Testis (tissue), 3 donors: ENCODE measurements around the gene PIK3R4. TPM values are rescaled to one million over a fixed set of nuclear protein-coding genes. Genes with fewer than 3 reads are reported as not detected.
A peak's percentile ranks its signal among the peaks of the same experiment; 100 is the strongest.

Experiments used
- DNase-seq: peaks from one replicate; pipeline ENCODE4 v3.0.0-alpha.2; 2019
- H3K27ac ChIP-seq, 2 donors: fragments of 200-600 bp; sonication (generic); one replicate each; pipeline ENCODE4 v1.5.1; 2019
- H3K27me3 ChIP-seq: fragments of 200-600 bp; sonication (generic); one replicate; pipeline ENCODE4 v1.5.1; 2019
- H3K36me3 ChIP-seq: fragments of 200-600 bp; sonication (generic); one replicate; pipeline ENCODE4 v1.5.1; 2017; ENCODE audit warnings: low read depth; ENCODE audit errors: missing control alignments
- H3K4me1 ChIP-seq: fragments of 200-600 bp; sonication (generic); one replicate; pipeline ENCODE4 v1.5.1; 2019
- H3K4me3 ChIP-seq, 2 donors: fragments of 200-600 bp; sonication (generic); one replicate each; pipeline ENCODE4 v1.5.1; 2017 to 2019
- H3K9me3 ChIP-seq: fragments of 200-600 bp; sonication (generic); one replicate; pipeline ENCODE4 v1.5.1; 2017
- CTCF ChIP-seq, 3 experiments: fragments of 450-650 bp in 2 of 3; fragments of 200-600 bp in 1 of 3; sonication (generic) in 1 of 3; IDR thresholded peaks; one replicate each; pipeline ENCODE4 v1.5.1; 2016 to 2019; ENCODE audit warnings: antibody characterized with exemption in 3 of 3, mild to moderate bottlenecking in 2 of 3, moderate library complexity in 1 of 3
- POLR2A ChIP-seq: fragments of 450-650 bp; IDR thresholded peaks from one replicate; pipeline ENCODE4 v1.6.1; 2017; ENCODE audit warnings: antibody characterized with exemption, mild to moderate bottlenecking, moderate library complexity
- WGBS, 2 donors: methylation state at CpG; one replicate each; pipeline ENCODE4 v1.1.5; 2018; 5-methylcytosine and 5-hydroxymethylcytosine counted together
- intact Hi-C: fragments of 100-400 bp; cut with DNase I; formaldehyde crosslinking; loops from one replicate; pipeline ENCODE4 v1.15.1; 2023; ENCODE audit warnings: low total_unique reads
- polyA plus RNA-seq: library from polyadenylated mRNA; stranded (reverse); fragments of 350-450 nt; fragmentation: Illumina TruSeq; extraction: RNeasy Lipid Tissue Mini Kit (QIAGEN cat#74804); gene quantifications from one replicate; pipeline ENCODE4 v1.2.3, GENCODE V29; 2014; ENCODE audit warnings: low read depth, low replicate concordance; ENCODE audit not compliant: insufficient read depth
- total RNA-seq, 2 donors: library from RNA; depleted of rRNA; stranded (reverse); fragments of >200 nt; gene quantifications; one replicate each; pipeline ENCODE4 v1.2.3, GENCODE V29; 2016

The PIK3R4 gene
- total and polyA plus RNA-seq, 3 donors from 2014 or later: 35.0 to 56.1 (median 52.5) TPM

- intact Hi-C loops: no loop called here
- 30 to 38% methylated on average over 1 of the region's 1 CpG for WGBS, 2 donors
- Histone ChIP-seq H3K27ac (no peak overlapping the region), H3K9me3 (no peaks in the 10 kb centered on the region), H3K27me3 (no peaks in the 10 kb centered on the region), H3K4me1 (no peaks in the 10 kb centered on the region), H3K4me3 (no peak overlapping the region), H3K36me3 (no peaks in the 10 kb centered on the region)
- TF ChIP-seq POLR2A (no peak), CTCF (IDR thresholded peaks at IDR 0.05) (no peak)
- DNase-seq: no peak
These were observed 2.4 kb upstream of the PIK3R4 start for GRCh38 chr3:130748981-130749380.

- TF ChIP-seq POLR2A: no peak
- Histone ChIP-seq H3K9me3 (no peaks in the 10 kb centered on the region), H3K4me1 (no peaks in the 10 kb centered on the region), H3K27me3 (no peaks in the 10 kb centered on the region), H3K27ac (peak overlapping the region in 1 of 2 donors; percentile 82), H3K36me3 (no peaks in the 10 kb centered on the region), H3K4me3 (peak overlapping the region in 1 of 2 donors; percentile 95)
- no peak for DNase-seq
- WGBS, 2 donors: 66 to 70% methylated on average over 3 of the region's 3 CpGs
- intact Hi-C loops: no loop called here
These were observed 1.8 kb upstream of the PIK3R4 start for GRCh38 chr3:130748467-130748861.

GRCh38 chr3:130743354-130743753 is 3.3 kb downstream of the PIK3R4 start:
- 88 to 92% methylated on average over 2 of the region's 2 CpGs for WGBS, 2 donors
- no peaks in the 10 kb centered on the region for H3K4me1 ChIP-seq
- no peaks in the 10 kb centered on the region for H3K9me3 ChIP-seq
- TF ChIP-seq CTCF (IDR thresholded peaks at IDR 0.05): no peak
- no peak for TF ChIP-seq POLR2A
- no peaks in the 10 kb centered on the region for H3K27me3 ChIP-seq
- no peak for DNase-seq
- H3K36me3 ChIP-seq: no peaks in the 10 kb centered on the region
- no peak overlapping the region for H3K4me3 ChIP-seq
- intact Hi-C loops: no loop called here
- no peak overlapping the region for H3K27ac ChIP-seq

GRCh38 chr3:130741946-130742610 is 4.6 kb downstream of the PIK3R4 start:
- H3K36me3 ChIP-seq: no peaks in the 10 kb centered on the region
- H3K9me3 ChIP-seq: no peaks in the 10 kb centered on the region
- H3K27ac ChIP-seq: no peak overlapping the region
- H3K4me1 ChIP-seq: no peaks in the 10 kb centered on the region
- TF ChIP-seq CTCF (IDR thresholded peaks at IDR 0.05) (no peak), POLR2A (no peak)
- intact Hi-C loops: no loop called here
- no peaks in the 10 kb centered on the region for H3K27me3 ChIP-seq
- WGBS, 2 donors: 84 to 85% methylated on average over 6 of the region's 6 CpGs
- no peak overlapping the region for H3K4me3 ChIP-seq
- DNase-seq: no peak

GRCh38 chr3:130739848-130740247 is 6.8 kb downstream of the PIK3R4 start:
- no peaks in the 10 kb centered on the region for H3K4me1 ChIP-seq
- no peak overlapping the region for H3K4me3 ChIP-seq
- no peaks in the 10 kb centered on the region for H3K9me3 ChIP-seq
- TF ChIP-seq CTCF (IDR thresholded peaks at IDR 0.05): no peak
- TF ChIP-seq POLR2A: no peak
- H3K36me3 ChIP-seq: no peaks in the 10 kb centered on the region
- no peaks in the 10 kb centered on the region for H3K27me3 ChIP-seq
- DNase-seq: no peak
- intact Hi-C loops: no loop called here
- no peak overlapping the region for H3K27ac ChIP-seq
